Measurements from ENCODE around the gene WNT8B. TPM values are rescaled to one million over a fixed set of nuclear protein-coding genes. Genes with fewer than 3 reads are reported as not detected.

WNT8B gene
- polyA plus RNA-seq, 1 donor from 2014 or later = 0.37 TPM

DNA sequence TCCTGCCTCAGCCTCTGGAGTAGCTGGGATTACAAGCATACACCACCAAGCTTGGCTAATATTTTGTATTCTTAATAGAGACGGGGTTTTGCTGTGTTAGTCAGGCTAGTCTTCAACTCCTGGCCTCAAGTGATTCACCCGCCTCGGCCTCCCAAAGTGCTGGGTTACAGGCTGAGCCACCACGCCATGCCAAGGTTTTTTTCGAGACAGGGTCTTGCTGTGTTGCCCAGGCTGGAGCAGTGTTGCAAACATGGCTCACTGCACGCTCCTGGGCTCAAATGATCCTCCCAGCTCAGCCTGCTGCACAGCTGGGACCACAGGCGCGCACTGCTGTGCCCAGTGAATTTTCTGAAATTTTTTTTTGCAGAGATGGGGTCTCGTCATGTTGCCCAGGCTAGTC, 60.1 kb downstream of the WNT8B start:
- Histone ChIP-seq H3K4me2 (ENCODE audit: low read length) (no peak overlapping the region), H3K36me3 (ENCODE audit: insufficient read depth, low read length) (peaks cover 9% of the 10 kb centered on the region), H4K20me1 (ENCODE audit: insufficient read depth) (no peaks in the 10 kb centered on the region), H3K4me3 (ENCODE audit: low read length) (no peak overlapping the region), H3K27ac (ENCODE audit: low read length) (no peak overlapping the region), H3F3A (ENCODE audit: insufficient read depth, low read length, poor library complexity, severe bottlenecking) (no peaks in the 10 kb centered on the region), H3K27me3 (ENCODE audit: insufficient read depth, low read depth, low read length) (peaks cover 17% of the 10 kb centered on the region), H3K79me2 (replicated peaks; ENCODE audit: insufficient read depth, low read length) (no peaks in the 10 kb centered on the region), H2AFZ (ENCODE audit: low read depth, low read length) (no peak overlapping the region), H3K9me3 (ENCODE audit: low read length) (no peaks in the 10 kb centered on the region), H3K9me2 (ENCODE audit: insufficient read depth, low read length) (no peaks in the 10 kb centered on the region), H3K9ac (ENCODE audit: low read length) (no peak overlapping the region)
- TF ChIP-seq, protein P1, sequence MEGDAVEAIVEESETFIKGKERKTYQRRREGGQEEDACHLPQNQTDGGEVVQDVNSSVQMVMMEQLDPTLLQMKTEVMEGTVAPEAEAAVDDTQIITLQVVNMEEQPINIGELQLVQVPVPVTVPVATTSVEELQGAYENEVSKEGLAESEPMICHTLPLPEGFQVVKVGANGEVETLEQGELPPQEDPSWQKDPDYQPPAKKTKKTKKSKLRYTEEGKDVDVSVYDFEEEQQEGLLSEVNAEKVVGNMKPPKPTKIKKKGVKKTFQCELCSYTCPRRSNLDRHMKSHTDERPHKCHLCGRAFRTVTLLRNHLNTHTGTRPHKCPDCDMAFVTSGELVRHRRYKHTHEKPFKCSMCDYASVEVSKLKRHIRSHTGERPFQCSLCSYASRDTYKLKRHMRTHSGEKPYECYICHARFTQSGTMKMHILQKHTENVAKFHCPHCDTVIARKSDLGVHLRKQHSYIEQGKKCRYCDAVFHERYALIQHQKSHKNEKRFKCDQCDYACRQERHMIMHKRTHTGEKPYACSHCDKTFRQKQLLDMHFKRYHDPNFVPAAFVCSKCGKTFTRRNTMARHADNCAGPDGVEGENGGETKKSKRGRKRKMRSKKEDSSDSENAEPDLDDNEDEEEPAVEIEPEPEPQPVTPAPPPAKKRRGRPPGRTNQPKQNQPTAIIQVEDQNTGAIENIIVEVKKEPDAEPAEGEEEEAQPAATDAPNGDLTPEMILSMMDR (IDR thresholded peaks at IDR 0.05; ENCODE audit: poor library complexity, severe bottlenecking) = no peak
- TF ChIP-seq MXI1 (conservative IDR thresholded peaks at IDR 0.05; ENCODE audit: poor library complexity, severe bottlenecking) (no peak), RAD21 (conservative IDR thresholded peaks at IDR 0.05) (no peak), POLR2AphosphoS5 (IDR thresholded peaks at IDR 0.05) (no peak), TAF1 (IDR thresholded peaks at IDR 0.05; ENCODE audit: low read depth) (no peak)

DNA sequence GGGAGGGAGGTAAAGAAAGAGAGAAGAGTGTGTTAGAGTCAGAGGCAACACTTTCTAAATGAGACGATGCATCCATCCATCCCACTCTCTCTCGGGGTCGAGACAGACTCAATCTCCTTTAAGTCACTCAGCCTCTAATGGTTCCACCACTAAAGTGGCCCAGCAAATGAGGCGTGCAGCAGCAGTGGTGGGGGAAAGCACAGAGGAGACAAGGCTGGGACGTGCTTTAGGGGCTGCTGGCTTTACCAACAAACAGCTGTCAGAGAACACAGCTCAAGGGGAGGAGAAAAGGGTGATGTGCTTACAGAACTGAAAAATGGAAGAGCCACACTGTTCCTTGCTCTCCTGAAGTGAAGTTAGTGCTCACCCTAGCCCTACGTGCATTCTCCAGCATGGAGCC, 61.4 kb downstream of the WNT8B start:
- no peak for TF ChIP-seq POLR2AphosphoS5 (IDR thresholded peaks at IDR 0.05)
- no peak for TF ChIP-seq TAF1 (IDR thresholded peaks at IDR 0.05; ENCODE audit: low read depth)
- TF ChIP-seq SMC3 (conservative IDR thresholded peaks at IDR 0.05; ENCODE audit: poor library complexity) = no peak
- TF ChIP-seq RAD21 (conservative IDR thresholded peaks at IDR 0.05) = no peak
- no peak for TF ChIP-seq EZH2 (IDR thresholded peaks at IDR 0.05; ENCODE audit: borderline replicate concordance, insufficient read depth, low read length, poor library complexity, severe bottlenecking)
- TF ChIP-seq, protein P2, sequence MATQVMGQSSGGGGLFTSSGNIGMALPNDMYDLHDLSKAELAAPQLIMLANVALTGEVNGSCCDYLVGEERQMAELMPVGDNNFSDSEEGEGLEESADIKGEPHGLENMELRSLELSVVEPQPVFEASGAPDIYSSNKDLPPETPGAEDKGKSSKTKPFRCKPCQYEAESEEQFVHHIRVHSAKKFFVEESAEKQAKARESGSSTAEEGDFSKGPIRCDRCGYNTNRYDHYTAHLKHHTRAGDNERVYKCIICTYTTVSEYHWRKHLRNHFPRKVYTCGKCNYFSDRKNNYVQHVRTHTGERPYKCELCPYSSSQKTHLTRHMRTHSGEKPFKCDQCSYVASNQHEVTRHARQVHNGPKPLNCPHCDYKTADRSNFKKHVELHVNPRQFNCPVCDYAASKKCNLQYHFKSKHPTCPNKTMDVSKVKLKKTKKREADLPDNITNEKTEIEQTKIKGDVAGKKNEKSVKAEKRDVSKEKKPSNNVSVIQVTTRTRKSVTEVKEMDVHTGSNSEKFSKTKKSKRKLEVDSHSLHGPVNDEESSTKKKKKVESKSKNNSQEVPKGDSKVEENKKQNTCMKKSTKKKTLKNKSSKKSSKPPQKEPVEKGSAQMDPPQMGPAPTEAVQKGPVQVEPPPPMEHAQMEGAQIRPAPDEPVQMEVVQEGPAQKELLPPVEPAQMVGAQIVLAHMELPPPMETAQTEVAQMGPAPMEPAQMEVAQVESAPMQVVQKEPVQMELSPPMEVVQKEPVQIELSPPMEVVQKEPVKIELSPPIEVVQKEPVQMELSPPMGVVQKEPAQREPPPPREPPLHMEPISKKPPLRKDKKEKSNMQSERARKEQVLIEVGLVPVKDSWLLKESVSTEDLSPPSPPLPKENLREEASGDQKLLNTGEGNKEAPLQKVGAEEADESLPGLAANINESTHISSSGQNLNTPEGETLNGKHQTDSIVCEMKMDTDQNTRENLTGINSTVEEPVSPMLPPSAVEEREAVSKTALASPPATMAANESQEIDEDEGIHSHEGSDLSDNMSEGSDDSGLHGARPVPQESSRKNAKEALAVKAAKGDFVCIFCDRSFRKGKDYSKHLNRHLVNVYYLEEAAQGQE (IDR thresholded peaks at IDR 0.05; ENCODE audit: borderline replicate concordance) = no peak
- no peak for TF ChIP-seq EP300 (conservative IDR thresholded peaks at IDR 0.05; ENCODE audit: poor library complexity, severe bottlenecking)
- no peak for TF ChIP-seq MXI1 (conservative IDR thresholded peaks at IDR 0.05; ENCODE audit: poor library complexity, severe bottlenecking)
- TF ChIP-seq, protein P1 (IDR thresholded peaks at IDR 0.05; ENCODE audit: poor library complexity, severe bottlenecking) = no peak
- H3K4me3 ChIP-seq (ENCODE audit: low read length) = no peak overlapping the region
- peaks cover 9% of the 10 kb centered on the region for H3K36me3 ChIP-seq (ENCODE audit: insufficient read depth, low read length)
- H3K27me3 ChIP-seq (ENCODE audit: insufficient read depth, low read depth, low read length) = peaks cover 12% of the 10 kb centered on the region
- H3K9me2 ChIP-seq (ENCODE audit: insufficient read depth, low read length) = no peaks in the 10 kb centered on the region
- H3K27ac ChIP-seq (ENCODE audit: low read length) = no peak overlapping the region
- H3K9me3 ChIP-seq (ENCODE audit: low read length) = no peaks in the 10 kb centered on the region
- H2AFZ ChIP-seq (ENCODE audit: low read depth, low read length) = no peak overlapping the region
- no peak overlapping the region for H3K9ac ChIP-seq (ENCODE audit: low read length)
- no peaks in the 10 kb centered on the region for H3F3A ChIP-seq (ENCODE audit: insufficient read depth, low read length, poor library complexity, severe bottlenecking)
- no peaks in the 10 kb centered on the region for H4K20me1 ChIP-seq (ENCODE audit: insufficient read depth)
- H3K79me2 ChIP-seq (replicated peaks; ENCODE audit: insufficient read depth, low read length) = peaks cover 12% of the 10 kb centered on the region
- no peak overlapping the region for H3K4me2 ChIP-seq (ENCODE audit: low read length)
